GM19240 (cell line): Measurements from ENCODE around the gene BCL11A.

Source experiments
- DNase-seq: peaks from one replicate; pipeline ENCODE4 v3.0.0; 2011; ENCODE audit warnings: low spot score; ENCODE audit not compliant: insufficient read length

The BCL11A gene

GRCh38 chr2:60528281-60529020 lies 25.0 kb downstream of the BCL11A start:
- no peak for DNase-seq

- DNase-seq = no peak
These were observed 25.7 kb downstream of the BCL11A start for GRCh38 chr2:60527762-60528161.

- no peak for DNase-seq
These were observed 26.8 kb downstream of the BCL11A start for GRCh38 chr2:60526623-60527022.

- DNase-seq = no peak
These were observed 27.6 kb downstream of the BCL11A start for GRCh38 chr2:60525899-60526298.

GRCh38 chr2:60524874-60525273 lies 28.6 kb downstream of the BCL11A start:
- no peak for DNase-seq

GRCh38 chr2:60523963-60524362 lies 29.5 kb downstream of the BCL11A start:
- DNase-seq = no peak

GRCh38 chr2:60522462-60522861 lies 31.0 kb downstream of the BCL11A start:
- no peak for DNase-seq

- DNase-seq = no peak
These were observed 31.8 kb downstream of the BCL11A start for GRCh38 chr2:60521626-60522025.

GRCh38 chr2:60520917-60521539 lies 32.4 kb downstream of the BCL11A start:
- no peak for DNase-seq

GRCh38 chr2:60520151-60520876 lies 33.1 kb downstream of the BCL11A start:
- DNase-seq = no peak

- no peak for DNase-seq
These were observed 34.1 kb downstream of the BCL11A start for GRCh38 chr2:60519231-60519863.

- no peak for DNase-seq
These were observed 34.9 kb downstream of the BCL11A start for GRCh38 chr2:60518567-60518966.

GRCh38 chr2:60517446-60517845 lies 36.0 kb downstream of the BCL11A start:
- DNase-seq = no peak

- DNase-seq = no peak
These were observed 36.6 kb downstream of the BCL11A start for GRCh38 chr2:60516826-60517225.

GRCh38 chr2:60516383-60516811 lies 37.1 kb downstream of the BCL11A start:
- DNase-seq = no peak

- peak; percentile 28 for DNase-seq
These were observed 37.7 kb downstream of the BCL11A start for GRCh38 chr2:60515721-60516226.

- DNase-seq = no peak
These were observed 39.5 kb downstream of the BCL11A start for GRCh38 chr2:60513996-60514395.

GRCh38 chr2:60513191-60513590 lies 40.3 kb downstream of the BCL11A start:
- DNase-seq = no peak

- DNase-seq = no peak
These were observed 40.8 kb downstream of the BCL11A start for GRCh38 chr2:60512641-60513040.

- DNase-seq = no peak
These were observed 41.3 kb downstream of the BCL11A start for GRCh38 chr2:60512062-60512622.

- no peak for DNase-seq
These were observed 42.7 kb downstream of the BCL11A start for GRCh38 chr2:60510713-60511112.
